ENCODE data around the gene ENOX1. TPM values are rescaled to one million over a fixed set of nuclear protein-coding genes. Genes with fewer than 3 reads are reported as not detected.

Gene ENOX1
- total RNA-seq, 1 donor from 2014 or later, result 2.0 TPM

DNA sequence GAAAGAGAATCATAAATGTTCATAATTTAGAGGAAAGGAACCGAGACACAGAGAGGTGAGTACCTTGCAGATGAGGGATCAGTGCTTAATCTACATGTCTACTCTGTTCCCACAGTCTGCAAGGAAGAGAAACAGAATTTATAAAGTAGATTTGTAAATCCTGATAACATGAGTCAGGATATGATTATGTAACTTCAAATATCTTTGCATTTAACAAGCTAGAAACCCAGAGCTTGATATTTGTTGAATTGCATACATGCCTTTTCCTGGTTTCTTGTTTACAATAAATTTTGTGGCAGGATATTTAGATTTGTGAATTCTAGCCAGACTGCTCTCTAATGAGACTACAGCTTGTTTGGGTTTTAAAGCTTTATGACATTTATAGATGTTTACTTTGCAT is 219.2 kb downstream of the ENOX1 start:
- Mint-ChIP-seq H3K36me3 (ENCODE audit: low read depth) (no peaks in the 10 kb centered on the region), H3K9me3 (ENCODE audit: low read depth) (no peaks in the 10 kb centered on the region), H3K27me3 (ENCODE audit: low read depth) (no peaks in the 10 kb centered on the region), H3K4me1 (ENCODE audit: low read depth) (peaks cover 31% of the 10 kb centered on the region), H3K4me3 (ENCODE audit: unreplicated experiment) (no peak overlapping the region), H3K27ac (ENCODE audit: unreplicated experiment) (no peak overlapping the region)
- TF ChIP-seq, protein P1, sequence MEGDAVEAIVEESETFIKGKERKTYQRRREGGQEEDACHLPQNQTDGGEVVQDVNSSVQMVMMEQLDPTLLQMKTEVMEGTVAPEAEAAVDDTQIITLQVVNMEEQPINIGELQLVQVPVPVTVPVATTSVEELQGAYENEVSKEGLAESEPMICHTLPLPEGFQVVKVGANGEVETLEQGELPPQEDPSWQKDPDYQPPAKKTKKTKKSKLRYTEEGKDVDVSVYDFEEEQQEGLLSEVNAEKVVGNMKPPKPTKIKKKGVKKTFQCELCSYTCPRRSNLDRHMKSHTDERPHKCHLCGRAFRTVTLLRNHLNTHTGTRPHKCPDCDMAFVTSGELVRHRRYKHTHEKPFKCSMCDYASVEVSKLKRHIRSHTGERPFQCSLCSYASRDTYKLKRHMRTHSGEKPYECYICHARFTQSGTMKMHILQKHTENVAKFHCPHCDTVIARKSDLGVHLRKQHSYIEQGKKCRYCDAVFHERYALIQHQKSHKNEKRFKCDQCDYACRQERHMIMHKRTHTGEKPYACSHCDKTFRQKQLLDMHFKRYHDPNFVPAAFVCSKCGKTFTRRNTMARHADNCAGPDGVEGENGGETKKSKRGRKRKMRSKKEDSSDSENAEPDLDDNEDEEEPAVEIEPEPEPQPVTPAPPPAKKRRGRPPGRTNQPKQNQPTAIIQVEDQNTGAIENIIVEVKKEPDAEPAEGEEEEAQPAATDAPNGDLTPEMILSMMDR (IDR thresholded peaks at IDR 0.05), result no peak
- DNase-seq (ENCODE audit: low spot score), result no peak

DNA sequence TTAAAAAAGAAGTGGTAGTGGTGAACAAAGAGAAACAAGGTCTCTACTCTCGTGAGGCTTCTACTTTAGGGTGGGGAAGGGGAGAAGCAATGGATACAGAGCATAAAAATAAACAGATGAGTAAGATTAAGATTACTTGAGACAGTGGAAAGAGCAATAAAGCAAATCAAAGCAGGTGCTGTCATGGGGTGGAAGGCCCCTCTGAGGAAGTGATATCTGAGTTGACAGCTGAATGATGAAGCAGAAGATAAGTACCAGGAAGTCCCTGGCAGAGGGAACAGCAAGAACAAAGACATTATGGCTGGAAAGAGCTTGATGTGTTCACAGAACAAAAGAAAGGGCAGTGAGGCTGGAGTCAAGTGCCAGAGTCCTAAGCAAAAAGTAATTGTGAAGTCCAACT is 221.8 kb downstream of the ENOX1 start:
- peaks cover 19% of the 10 kb centered on the region for H3K4me1 Mint-ChIP-seq (ENCODE audit: low read depth)
- no peaks in the 10 kb centered on the region for H3K27me3 Mint-ChIP-seq (ENCODE audit: low read depth)
- H3K9me3 Mint-ChIP-seq (ENCODE audit: low read depth), result no peaks in the 10 kb centered on the region
- no peak overlapping the region for H3K4me3 Mint-ChIP-seq (ENCODE audit: unreplicated experiment)
- DNase-seq (ENCODE audit: low spot score), result no peak
- TF ChIP-seq, protein P1 (IDR thresholded peaks at IDR 0.05), result no peak
- no peak overlapping the region for H3K27ac Mint-ChIP-seq (ENCODE audit: unreplicated experiment)
- H3K36me3 Mint-ChIP-seq (ENCODE audit: low read depth), result no peaks in the 10 kb centered on the region

DNA sequence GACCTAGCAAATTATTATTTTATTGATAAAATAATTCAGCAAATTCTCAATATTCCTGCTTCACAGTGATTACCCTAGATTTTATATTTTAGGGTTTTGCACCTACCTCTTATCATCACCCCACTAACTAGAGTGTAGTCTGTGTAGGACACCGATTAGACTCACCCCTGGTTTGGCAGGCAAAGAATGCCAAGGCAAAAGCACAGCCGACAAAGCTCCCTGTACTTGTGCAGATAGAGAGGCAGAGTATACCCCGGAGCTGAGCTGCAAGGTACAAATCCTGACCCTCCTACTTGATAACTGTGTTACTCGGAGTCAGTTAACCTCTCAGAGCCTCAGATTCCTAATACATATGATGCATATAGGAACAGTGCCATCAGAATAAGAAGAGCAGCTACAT is 225.7 kb downstream of the ENOX1 start:
- no peak overlapping the region for H3K4me3 Mint-ChIP-seq (ENCODE audit: unreplicated experiment)

DNA sequence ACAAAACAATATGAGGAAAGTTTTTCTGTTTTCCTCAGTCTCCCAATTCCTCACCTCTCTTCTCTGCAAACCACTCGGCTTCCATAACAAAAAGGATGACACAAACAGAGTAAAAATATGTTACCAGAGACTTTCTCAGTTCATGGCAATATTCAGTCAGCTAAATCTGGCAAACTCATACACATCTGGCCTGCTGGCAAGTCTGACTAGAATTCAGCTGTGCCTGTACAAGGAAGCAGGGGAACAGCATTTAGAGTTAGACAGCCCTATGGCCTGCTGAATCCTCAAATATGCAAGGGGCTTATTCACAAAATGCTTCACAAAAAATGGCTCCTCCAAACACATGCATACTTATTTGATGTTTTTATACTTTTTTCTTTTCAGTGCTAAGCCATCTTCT is 227.8 kb downstream of the ENOX1 start:
- DNase-seq (ENCODE audit: low spot score), result no peak

More for the DNA sequence above, 225.7 kb downstream of the ENOX1 start:
- Mint-ChIP-seq H3K27ac (ENCODE audit: unreplicated experiment) (no peak overlapping the region), H3K36me3 (ENCODE audit: low read depth) (no peaks in the 10 kb centered on the region), H3K9me3 (ENCODE audit: low read depth) (no peaks in the 10 kb centered on the region), H3K4me1 (ENCODE audit: low read depth) (peaks cover 9% of the 10 kb centered on the region), H3K27me3 (ENCODE audit: low read depth) (no peaks in the 10 kb centered on the region)
- TF ChIP-seq, protein P1 (IDR thresholded peaks at IDR 0.05), result no peak
- no peak for DNase-seq (ENCODE audit: low spot score)

DNA sequence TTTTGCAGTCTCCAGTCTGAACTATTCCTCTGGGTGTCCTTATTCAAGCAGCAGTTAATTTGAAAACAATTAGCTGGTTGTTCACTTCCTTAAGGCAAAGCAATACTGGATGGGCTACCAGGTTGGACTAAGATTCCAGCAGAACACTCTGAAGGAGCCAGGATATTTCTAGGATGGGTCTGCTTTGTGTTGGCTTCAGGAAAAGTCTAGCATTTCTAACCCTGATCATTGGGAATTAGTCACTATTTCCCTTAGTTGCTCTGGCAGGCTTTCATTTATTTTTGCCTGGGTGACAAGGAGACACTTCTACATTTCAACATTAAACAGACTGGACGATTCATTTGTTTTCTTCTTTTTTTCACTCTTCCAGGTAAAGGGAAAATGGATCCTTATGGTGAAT is 228.4 kb downstream of the ENOX1 start:
- no peak overlapping the region for H3K27ac Mint-ChIP-seq (ENCODE audit: unreplicated experiment)
- no peaks in the 10 kb centered on the region for H3K27me3 Mint-ChIP-seq (ENCODE audit: low read depth)
- TF ChIP-seq, protein P1 (IDR thresholded peaks at IDR 0.05), result no peak
- H3K4me1 Mint-ChIP-seq (ENCODE audit: low read depth), result peaks cover 9% of the 10 kb centered on the region
- H3K36me3 Mint-ChIP-seq (ENCODE audit: low read depth), result no peaks in the 10 kb centered on the region
- no peaks in the 10 kb centered on the region for H3K9me3 Mint-ChIP-seq (ENCODE audit: low read depth)
- no peak overlapping the region for H3K4me3 Mint-ChIP-seq (ENCODE audit: unreplicated experiment)
- DNase-seq (ENCODE audit: low spot score), result no peak

More for the DNA sequence above, 227.8 kb downstream of the ENOX1 start:
- Mint-ChIP-seq H3K4me1 (ENCODE audit: low read depth) (peaks cover 9% of the 10 kb centered on the region), H3K9me3 (ENCODE audit: low read depth) (no peaks in the 10 kb centered on the region), H3K4me3 (ENCODE audit: unreplicated experiment) (no peak overlapping the region), H3K27me3 (ENCODE audit: low read depth) (no peaks in the 10 kb centered on the region), H3K36me3 (ENCODE audit: low read depth) (no peaks in the 10 kb centered on the region), H3K27ac (ENCODE audit: unreplicated experiment) (no peak overlapping the region)
- TF ChIP-seq, protein P1 (IDR thresholded peaks at IDR 0.05), result no peak
